HCT116 (cell line): ENCODE results near the gene KPNA2.

Source experiments
- CBX3 ChIP-seq: IDR thresholded peaks from 2 replicates; pipeline ENCODE4 v1.6.1; 2012; ENCODE audit warnings: low read depth
- CTCF ChIP-seq, 3 experiments: fragments of 200-600 bp in 1 of 3; sonication (generic) in 1 of 3; IDR thresholded peaks in 2 of 3; conservative IDR thresholded peaks in 1 of 3; 2 replicates each; pipeline ENCODE4 v1.5.1; 2012 to 2017; ENCODE audit warnings: low read depth in 2 of 3, low read length in 2 of 3, antibody characterized with exemption in 1 of 3, borderline replicate concordance in 1 of 3, control low read depth in 1 of 3, mild to moderate bottlenecking in 1 of 3, mixed read lengths in 1 of 3, mixed run types in 1 of 3, moderate library complexity in 1 of 3; ENCODE audit not compliant: insufficient read depth in 1 of 3
- ELF1 ChIP-seq: IDR thresholded peaks from 2 replicates; pipeline ENCODE4 v1.6.1; 2012; ENCODE audit warnings: low read depth, borderline replicate concordance
- EZH2 ChIP-seq: fragments of 200-600 bp; sonication (generic); IDR thresholded peaks from 2 replicates; pipeline ENCODE4 v1.6.1; 2017; ENCODE audit warnings: antibody characterized with exemption, mixed run types
- EZH2phosphoT487 ChIP-seq: fragments of 200-600 bp; IDR thresholded peaks from 2 replicates; pipeline ENCODE4 v1.6.1; 2018; ENCODE audit warnings: antibody characterized with exemption, borderline replicate concordance
- FOSL1 ChIP-seq: IDR thresholded peaks from 2 replicates; pipeline ENCODE4 v1.6.1; 2012; ENCODE audit warnings: low read depth
- JUND ChIP-seq: IDR thresholded peaks from 2 replicates; pipeline ENCODE4 v1.6.1; 2012
- POLR2A ChIP-seq: IDR thresholded peaks from 2 replicates; pipeline ENCODE4 v1.7.0; 2011; ENCODE audit warnings: borderline replicate concordance; ENCODE audit not compliant: insufficient read depth, insufficient read length; ENCODE audit errors: extremely low read depth
- POLR2AphosphoS5 ChIP-seq: IDR thresholded peaks from 2 replicates; pipeline ENCODE4 v1.6.1; 2011; ENCODE audit warnings: mild to moderate bottlenecking, low read depth, low read length, moderate library complexity
- REST ChIP-seq: IDR thresholded peaks from 2 replicates; pipeline ENCODE4 v1.6.1; 2012; ENCODE audit warnings: low read depth
- SIN3A ChIP-seq: IDR thresholded peaks from 2 replicates; pipeline ENCODE4 v1.6.1; 2012; ENCODE audit warnings: low read depth
- SP1 ChIP-seq: IDR thresholded peaks from 2 replicates; pipeline ENCODE4 v1.6.1; 2012; ENCODE audit warnings: low read depth
- ZBTB33 ChIP-seq: IDR thresholded peaks from 2 replicates; pipeline ENCODE4 v1.6.1; 2011; ENCODE audit warnings: mild to moderate bottlenecking, low read length, moderate library complexity; ENCODE audit not compliant: insufficient replicate concordance; ENCODE audit errors: extremely low read depth

GRCh38 chr17:67993153-67993997 is 42.2 kb upstream of the KPNA2 start:
- TF ChIP-seq CTCF (IDR thresholded peaks at IDR 0.05 in 2 of 3, conservative IDR thresholded peaks at IDR 0.05 in 1 of 3; ENCODE audit: borderline replicate concordance in 1 of 3, insufficient read depth in 1 of 3, low read depth in 2 of 3, low read length in 2 of 3) (no peak), ZBTB33 (no peak), JUND (no peak), ELF1 (no peak), POLR2A (peak; percentile 70), POLR2AphosphoS5 (peak; percentile 79), REST (no peak), SIN3A (0 out of 2 replicates have a peak, but pooled peaks have one; percentile 13), CBX3 (no peak), FOSL1 (no peak), SP1 (no peak), EZH2 (no peak), EZH2phosphoT487 (no peak)
